Esophagus muscularis mucosa (tissue), 4 donors: ENCODE data around the gene ANXA4.

Experiments used
- CTCF ChIP-seq, 3 experiments: fragments of 200-600 bp in 2 of 3; fragments of 450-650 bp in 1 of 3; sonication (generic) in 2 of 3; IDR thresholded peaks; one replicate each; pipeline ENCODE4 v1.5.1; 2017 to 2019; ENCODE audit warnings: antibody characterized with exemption in 3 of 3, mild to moderate bottlenecking in 2 of 3, moderate library complexity in 1 of 3
- EP300 ChIP-seq: sonication (generic); formaldehyde crosslinking; IDR thresholded peaks from one replicate; pipeline ENCODE4 v1.6.1; 2017; ENCODE audit warnings: antibody characterized with exemption
- POLR2A ChIP-seq: fragments of 450-650 bp; IDR thresholded peaks from one replicate; pipeline ENCODE4 v1.6.1; 2017; ENCODE audit warnings: antibody characterized with exemption, moderate library complexity, mild to moderate bottlenecking, low read depth
- POLR2AphosphoS5 ChIP-seq, 2 donors: sonication (generic); formaldehyde crosslinking; IDR thresholded peaks; one replicate each; pipeline ENCODE4 v1.6.1; 2017; ENCODE audit warnings: antibody characterized with exemption in 2 of 2

GRCh38 chr2:69692424-69692823 is 49.5 kb upstream of the ANXA4 start:
- no peak for TF ChIP-seq CTCF (IDR thresholded peaks at IDR 0.05)
- TF ChIP-seq POLR2A: no peak
- no peak for TF ChIP-seq POLR2AphosphoS5 (IDR thresholded peaks at IDR 0.05)
- TF ChIP-seq EP300: no peak
